Neural cell (in vitro differentiated cells): Measurements from ENCODE around the gene IGSF21. TPM values are rescaled to one million over a fixed set of nuclear protein-coding genes. Genes with fewer than 3 reads are reported as not detected.

Experiments
- H2AFZ ChIP-seq: fragments of 200-600, 300-800 bp; sonication (generic), shearing (Covaris generic); 2 replicates; pipeline ENCODE4 v1.6.0; 2014; ENCODE audit warnings: low read depth, mild to moderate bottlenecking, antibody characterized with exemption, low read length, moderate library complexity
- H3F3A ChIP-seq: fragments of 200-600 bp; shearing (Covaris generic); 2 replicates; pipeline ENCODE4 v1.6.1; 2016; ENCODE audit warnings: mild to moderate bottlenecking, moderate library complexity, mixed read lengths, antibody characterized with exemption, low read length; ENCODE audit not compliant: insufficient read depth, poor library complexity, severe bottlenecking
- H3K27ac ChIP-seq: fragments of 200-600, 300-800 bp; sonication (generic), shearing (Covaris generic); 2 replicates; pipeline ENCODE4 v1.5.1; 2014; ENCODE audit warnings: mild to moderate bottlenecking, low read length, moderate library complexity
- H3K27me3 ChIP-seq: fragments of 300-800, 200-600 bp; sonication (generic), shearing (Covaris generic); 2 replicates; pipeline ENCODE4 v1.6.0; 2014; ENCODE audit warnings: mild to moderate bottlenecking, low read depth, low read length, moderate library complexity; ENCODE audit not compliant: insufficient read depth
- H3K36me3 ChIP-seq: fragments of 300-800, 200-600 bp; sonication (generic), shearing (Covaris generic); 2 replicates; pipeline ENCODE4 v1.5.1; 2014; ENCODE audit warnings: mild to moderate bottlenecking, antibody characterized with exemption, low read length, moderate library complexity; ENCODE audit not compliant: insufficient read depth
- H3K4me2 ChIP-seq: fragments of 300-800, 200-600 bp; sonication (generic), shearing (Covaris generic); 2 replicates; pipeline ENCODE4 v1.6.0; 2014; ENCODE audit warnings: mild to moderate bottlenecking, low read length
- H3K4me3 ChIP-seq: fragments of 300-800, 200-600 bp; sonication (generic), shearing (Covaris generic); 2 replicates; pipeline ENCODE4 v1.5.1; 2014; ENCODE audit warnings: mild to moderate bottlenecking, low read length, moderate library complexity
- H3K79me2 ChIP-seq: fragments of 200-600 bp; shearing (Covaris generic); replicated peaks from 2 replicates; pipeline ENCODE4 v1.6.0; 2014; ENCODE audit warnings: mild to moderate bottlenecking, low read length, moderate library complexity; ENCODE audit not compliant: insufficient read depth
- H3K9ac ChIP-seq: fragments of 300-800, 200-600 bp; sonication (generic), shearing (Covaris generic); 2 replicates; pipeline ENCODE4 v1.6.1; 2016; ENCODE audit warnings: mild to moderate bottlenecking, low read length, mixed read lengths
- H3K9me2 ChIP-seq: fragments of 200-600 bp; shearing (Covaris generic); 2 replicates; pipeline ENCODE4 v1.6.1; 2016; ENCODE audit warnings: mild to moderate bottlenecking, low read length, mixed read lengths; ENCODE audit not compliant: insufficient read depth
- H3K9me3 ChIP-seq: fragments of 200-600, 300-800 bp; sonication (generic), shearing (Covaris generic); 2 replicates; pipeline ENCODE4 v1.6.1; 2016; ENCODE audit warnings: mild to moderate bottlenecking, mixed run types, low read length, moderate library complexity, mixed read lengths
- H4K20me1 ChIP-seq: fragments of 200-600 bp; shearing (Covaris generic); 2 replicates; pipeline ENCODE4 v1.6.1; 2016; ENCODE audit warnings: mild to moderate bottlenecking, mixed run types; ENCODE audit not compliant: insufficient read depth
- CTCF ChIP-seq: fragments of 450-650 bp; IDR thresholded peaks from 2 replicates; pipeline ENCODE4 v1.5.1; 2014; ENCODE audit warnings: antibody characterized with exemption, mild to moderate bottlenecking, moderate library complexity; ENCODE audit not compliant: poor library complexity, severe bottlenecking
- EP300 ChIP-seq: fragments of 450-650 bp; conservative IDR thresholded peaks from 2 replicates; pipeline ENCODE4 v1.6.1; 2014; ENCODE audit warnings: antibody characterized with exemption, mild to moderate bottlenecking, moderate library complexity; ENCODE audit not compliant: poor library complexity, severe bottlenecking
- EZH2 ChIP-seq: fragments of 200-600, 300-800 bp; shearing (Covaris generic), sonication (generic); IDR thresholded peaks from 2 replicates; pipeline ENCODE4 v1.6.1; 2014; ENCODE audit warnings: antibody characterized with exemption, low read length, borderline replicate concordance, mild to moderate bottlenecking; ENCODE audit not compliant: insufficient read depth, poor library complexity, severe bottlenecking
- MXI1 ChIP-seq: fragments of 450-650 bp; conservative IDR thresholded peaks from 2 replicates; pipeline ENCODE4 v1.6.1; 2014; ENCODE audit warnings: antibody characterized with exemption, mild to moderate bottlenecking; ENCODE audit not compliant: poor library complexity, severe bottlenecking
- POLR2AphosphoS5 ChIP-seq: IDR thresholded peaks from 2 replicates; pipeline ENCODE4 v1.6.1; 2012
- RAD21 ChIP-seq: fragments of 450-650 bp; conservative IDR thresholded peaks from 2 replicates; pipeline ENCODE4 v1.6.1; 2014; ENCODE audit warnings: antibody characterized with exemption, mild to moderate bottlenecking, moderate library complexity
- REST ChIP-seq: IDR thresholded peaks from 2 replicates; pipeline ENCODE4 v1.6.1; 2012; ENCODE audit warnings: borderline replicate concordance
- SMC3 ChIP-seq: fragments of 450-650 bp; conservative IDR thresholded peaks from 2 replicates; pipeline ENCODE4 v1.6.1; 2014; ENCODE audit warnings: antibody characterized with exemption, mild to moderate bottlenecking, moderate library complexity; ENCODE audit not compliant: poor library complexity
- TAF1 ChIP-seq: IDR thresholded peaks from 2 replicates; pipeline ENCODE4 v1.6.1; 2012; ENCODE audit warnings: low read depth
- polyA plus RNA-seq: library from polyadenylated mRNA; depleted of rRNA; stranded (reverse); fragments of >200 nt; gene quantifications from 2 replicates; pipeline ENCODE4 v1.2.3, GENCODE V29; 2014

The IGSF21 gene
- polyA plus RNA-seq, 1 donor from 2014 or later: 2.4 TPM

GRCh38 chr1:18238190-18238589 lies 130.6 kb downstream of the IGSF21 start:
- H3K4me2 ChIP-seq: no peak overlapping the region
- no peak overlapping the region for H3K4me3 ChIP-seq
- no peak overlapping the region for H2AFZ ChIP-seq
- H3K9me2 ChIP-seq: no peaks in the 10 kb centered on the region
- no peaks in the 10 kb centered on the region for H3K9me3 ChIP-seq
- no peak for TF ChIP-seq REST
- TF ChIP-seq SMC3: no peak
- TF ChIP-seq TAF1: no peak
- no peak for TF ChIP-seq EZH2
- TF ChIP-seq CTCF: no peak
- TF ChIP-seq MXI1: no peak
- no peak for TF ChIP-seq POLR2AphosphoS5
- TF ChIP-seq RAD21: no peak
- TF ChIP-seq EP300: no peak
- no peaks in the 10 kb centered on the region for H3F3A ChIP-seq
- no peaks in the 10 kb centered on the region for H3K27me3 ChIP-seq
- no peak overlapping the region for H3K9ac ChIP-seq
- no peaks in the 10 kb centered on the region for H3K36me3 ChIP-seq
- no peaks in the 10 kb centered on the region for H3K79me2 ChIP-seq
- H3K27ac ChIP-seq: no peak overlapping the region
- H4K20me1 ChIP-seq: no peaks in the 10 kb centered on the region

GRCh38 chr1:18239671-18240070 lies 132.1 kb downstream of the IGSF21 start:
- no peaks in the 10 kb centered on the region for H3K79me2 ChIP-seq
- H4K20me1 ChIP-seq: no peaks in the 10 kb centered on the region
- no peak overlapping the region for H3K4me3 ChIP-seq
- H3K9ac ChIP-seq: no peak overlapping the region
- TF ChIP-seq SMC3 (no peak), MXI1 (no peak), CTCF (no peak), POLR2AphosphoS5 (no peak), TAF1 (no peak), REST (no peak), EP300 (no peak), RAD21 (no peak), EZH2 (no peak)
- no peak overlapping the region for H2AFZ ChIP-seq
- H3K27me3 ChIP-seq: no peaks in the 10 kb centered on the region
- H3K9me2 ChIP-seq: no peaks in the 10 kb centered on the region
- H3K27ac ChIP-seq: no peak overlapping the region
- no peak overlapping the region for H3K4me2 ChIP-seq
- H3K9me3 ChIP-seq: no peaks in the 10 kb centered on the region
- no peaks in the 10 kb centered on the region for H3K36me3 ChIP-seq
- H3F3A ChIP-seq: no peaks in the 10 kb centered on the region
